HepG2 (cell line): ENCODE measurements around the gene ARHGAP45. TPM values are rescaled to one million over a fixed set of nuclear protein-coding genes. Genes with fewer than 3 reads are reported as not detected.

Experiments
- CERS6 ChIP-seq: sonication (generic); formaldehyde crosslinking; IDR thresholded peaks from 2 replicates; pipeline ENCODE4 v1.5.0; 2020; ENCODE audit warnings: missing genetic modification reagents
- CREB1 ChIP-seq, 2 experiments: fragments of 450-650 bp in 1 of 2; IDR thresholded peaks; 2 replicates each; pipeline ENCODE4 v1.6.1; 2016 to 2017; ENCODE audit warnings: control low read depth in 1 of 2, mild to moderate bottlenecking in 1 of 2, missing compliant biosample characterization in 1 of 2, missing genetic modification characterization in 1 of 2
- GABPA ChIP-seq, 2 experiments: IDR thresholded peaks; 2 replicates each; pipeline ENCODE4 v1.6.1; 2011 to 2016; ENCODE audit warnings: low read depth in 2 of 2, low read length in 1 of 2, missing biosample characterization in 1 of 2, missing genetic modification characterization in 1 of 2
- GABPB1 ChIP-seq: IDR thresholded peaks from 2 replicates; pipeline ENCODE4 v1.6.1; 2016; ENCODE audit warnings: mild to moderate bottlenecking, missing genetic modification reagents, moderate library complexity, missing compliant biosample characterization
- GMEB1 ChIP-seq: sonication (generic); formaldehyde crosslinking; IDR thresholded peaks from 2 replicates; pipeline ENCODE4 v1.5.1; 2020; ENCODE audit warnings: missing genetic modification reagents, mild to moderate bottlenecking, borderline replicate concordance
- HDAC2 ChIP-seq: sonication (generic); formaldehyde crosslinking; IDR thresholded peaks from 2 replicates; pipeline ENCODE4 v1.4.0; 2020; ENCODE audit warnings: missing genetic modification reagents
- HNRNPLL ChIP-seq: fragments of 200-400 bp; formaldehyde crosslinking; IDR thresholded peaks from 2 replicates; pipeline ENCODE4 v1.6.1; 2017; ENCODE audit warnings: mild to moderate bottlenecking, low read depth, low read length; ENCODE audit not compliant: poor library complexity, severe bottlenecking
- KLF16 ChIP-seq, 2 experiments: sonication (generic) in 1 of 2; formaldehyde crosslinking in 1 of 2; IDR thresholded peaks; 2 replicates each; pipeline versions ENCODE4 v1.6.1 to v1.8.0; 2016 to 2023; ENCODE audit warnings: missing genetic modification reagents in 2 of 2, missing compliant biosample characterization in 1 of 2
- MAX ChIP-seq: IDR thresholded peaks from 2 replicates; pipeline ENCODE4 v1.6.1; 2012; ENCODE audit warnings: inconsistent platforms
- NFE2 ChIP-seq: sonication (generic); formaldehyde crosslinking; IDR thresholded peaks from 2 replicates; pipeline ENCODE4 v1.4.0; 2020; ENCODE audit warnings: missing genetic modification reagents
- PHF8 ChIP-seq: sonication (generic); formaldehyde crosslinking; IDR thresholded peaks from 2 replicates; pipeline ENCODE4 v1.5.0; 2020; ENCODE audit warnings: missing genetic modification reagents
- RXRA ChIP-seq: sonication (generic); formaldehyde crosslinking; IDR thresholded peaks from 2 replicates; pipeline ENCODE4 v1.5.1; 2020; ENCODE audit warnings: missing genetic modification reagents
- SALL2 ChIP-seq: sonication (generic); formaldehyde crosslinking; IDR thresholded peaks from 2 replicates; pipeline ENCODE4 v1.8.1; 2023; ENCODE audit warnings: mild to moderate bottlenecking, missing genetic modification reagents, inconsistent platforms
- SMAD1 ChIP-seq: sonication (generic); formaldehyde crosslinking; IDR thresholded peaks from 2 replicates; pipeline ENCODE4 v1.4.0; 2020; ENCODE audit warnings: missing genetic modification reagents, low read depth, mild to moderate bottlenecking, borderline replicate concordance
- STAT5B ChIP-seq: sonication (generic); formaldehyde crosslinking; IDR thresholded peaks from 2 replicates; pipeline ENCODE4 v1.4.0; 2020; ENCODE audit warnings: missing genetic modification reagents
- TOPORS ChIP-seq: sonication (generic); formaldehyde crosslinking; IDR thresholded peaks from 2 replicates; pipeline ENCODE4 v1.8.0; 2023; ENCODE audit warnings: mild to moderate bottlenecking, missing genetic modification reagents
- YEATS2 ChIP-seq: sonication (generic); formaldehyde crosslinking; IDR thresholded peaks from 2 replicates; pipeline ENCODE4 v1.4.0; 2020; ENCODE audit warnings: missing genetic modification reagents, borderline replicate concordance
- ZBTB3 ChIP-seq: sonication (generic); formaldehyde crosslinking; IDR thresholded peaks from 2 replicates; pipeline ENCODE4 v1.4.0; 2020; ENCODE audit warnings: low read depth, mild to moderate bottlenecking, moderate library complexity, missing genetic modification reagents, borderline replicate concordance
- ZIK1 ChIP-seq: sonication (generic); formaldehyde crosslinking; IDR thresholded peaks from 2 replicates; pipeline ENCODE4 v1.5.0; 2020; ENCODE audit warnings: mild to moderate bottlenecking, low read depth, missing genetic modification reagents, borderline replicate concordance
- ZNF10 ChIP-seq: sonication (generic); formaldehyde crosslinking; IDR thresholded peaks from 2 replicates; pipeline ENCODE4 v1.4.0; 2020; ENCODE audit warnings: mild to moderate bottlenecking, low read depth, missing genetic modification reagents, borderline replicate concordance
- ZNF225 ChIP-seq: sonication (generic); formaldehyde crosslinking; IDR thresholded peaks from 2 replicates; pipeline ENCODE4 v1.4.0; 2020; ENCODE audit warnings: mild to moderate bottlenecking, missing genetic modification reagents
- ZNF784 ChIP-seq: sonication (generic); formaldehyde crosslinking; IDR thresholded peaks from 2 replicates; pipeline ENCODE4 v1.5.1; 2020; ENCODE audit warnings: missing genetic modification reagents, mild to moderate bottlenecking, borderline replicate concordance
- ZSCAN9 ChIP-seq: IDR thresholded peaks from 2 replicates; pipeline ENCODE4 v1.6.1; 2016; ENCODE audit warnings: borderline replicate concordance
- polyA plus RNA-seq, 8 experiments: library from polyadenylated mRNA; depleted of rRNA in 3 of 8; stranded (reverse) in 7 of 8; unstranded in 1 of 8; fragments of >200 nt; fragmentation: Illumina TruSeq in 4 of 8; extraction: Trizol in 4 of 8; gene quantifications; 2 replicates each; pipeline versions ENCODE4 v1.2.1 to v1.2.3, GENCODE V29; 2011 to 2016; ENCODE audit warnings: low read depth in 4 of 8, missing spikeins in 1 of 8, mixed read lengths in 1 of 8; ENCODE audit not compliant: insufficient read depth in 1 of 8
- total RNA-seq, 5 experiments: library from RNA; depleted of rRNA; stranded (reverse); fragments of >200 nt; fragmentation: Illumina TruSeq; extraction: Trizol; gene quantifications; 2 replicates each; pipeline ENCODE4 v1.2.3, GENCODE V29; 2016; ENCODE audit warnings: low read depth in 1 of 5

Gene ARHGAP45
- total and polyA plus RNA-seq, 2 of the 13 experiments (the other 11 are each of a cell fraction or from before 2014, with no cell fraction given): 0.84 to 32.0 TPM

- TF ChIP-seq PHF8: peak; percentile 54; the same call in 1 of the 2 replicates
- peak; percentile 85 for TF ChIP-seq YEATS2 (CRISPR knock-in tag)
- TF ChIP-seq KLF16 (CRISPR knock-in tag; IDR thresholded peaks at IDR 0.05): peak in 1 of 2 experiments; percentile 92; a peak in 2 of 4 replicates
- TF ChIP-seq GABPB1 (CRISPR knock-in tag): peak; percentile 77
- no peak for TF ChIP-seq NFE2 (CRISPR knock-in tag)
- no peak for TF ChIP-seq ZBTB3
- TF ChIP-seq CERS6: no peak
- TF ChIP-seq STAT5B (CRISPR knock-in tag): 0 out of 2 replicates have a peak, but pooled peaks have one; percentile 79
- no peak for TF ChIP-seq GABPA (IDR thresholded peaks at IDR 0.05; ENCODE audit: low read depth, low read length)
- no peak for TF ChIP-seq GABPA (CRISPR knock-in tag; IDR thresholded peaks at IDR 0.05; ENCODE audit: low read depth)
- TF ChIP-seq TOPORS (CRISPR knock-in tag): peak; percentile 60; the same call in 1 of the 2 replicates
- no peak; the same call in none of the 2 replicates for TF ChIP-seq RXRA (CRISPR knock-in tag)
- no peak for TF ChIP-seq ZNF784
- TF ChIP-seq ZNF225: peak; percentile 25; the same call in 1 of the 2 replicates
- TF ChIP-seq CREB1 (IDR thresholded peaks at IDR 0.05): peak; percentile 54; the same call in 1 of the 2 replicates
- TF ChIP-seq CREB1 (CRISPR knock-in tag; IDR thresholded peaks at IDR 0.05): no peak
- peak; percentile 64; the same call in 1 of the 2 replicates for TF ChIP-seq SALL2 (CRISPR knock-in tag)
- TF ChIP-seq SMAD1 (CRISPR knock-in tag): 0 out of 2 replicates have a peak, but pooled peaks have one; percentile 52
- no peak for TF ChIP-seq ZIK1
- TF ChIP-seq HNRNPLL: peak; percentile 51
- TF ChIP-seq ZSCAN9 (CRISPR knock-in tag): peak; percentile 51; the same call in 1 of the 2 replicates
- TF ChIP-seq ZNF10: no peak
- peak; percentile 79 for TF ChIP-seq MAX
- peak; percentile 57; the same call in 1 of the 2 replicates for TF ChIP-seq HDAC2 (CRISPR knock-in tag)
- peak; percentile 68 for TF ChIP-seq GMEB1
Observed at GRCh38 chr19:1113030-1113985, 46.3 kb downstream of the ARHGAP45 start (continued).
